Raji (cell line): Measurements from ENCODE around the gene PLD4.

ENCODE experiments used
- POLR2A ChIP-seq: IDR thresholded peaks from 2 replicates; pipeline ENCODE4 v1.6.1; 2011; ENCODE audit warnings: low read depth, low read length, control low read depth; ENCODE audit not compliant: insufficient read depth

PLD4 gene

GRCh38 chr14:104917116-104917515 lies 7.6 kb upstream of the PLD4 start:
- no peak for TF ChIP-seq POLR2A

- no peak for TF ChIP-seq POLR2A
These were observed 6.7 kb upstream of the PLD4 start for GRCh38 chr14:104917993-104918392.

GRCh38 chr14:104919993-104920315 lies 4.7 kb upstream of the PLD4 start:
- no peak for TF ChIP-seq POLR2A

GRCh38 chr14:104923640-104924420 lies 849 bp upstream of the PLD4 start:
- TF ChIP-seq POLR2A, result no peak

- no peak for TF ChIP-seq POLR2A
These were observed 655 bp downstream of the PLD4 start for GRCh38 chr14:104925214-104925854.

- no peak for TF ChIP-seq POLR2A
These were observed 1.4 kb downstream of the PLD4 start for GRCh38 chr14:104925855-104926609.

- peak; percentile 29; the same call in 1 of the 2 replicates for TF ChIP-seq POLR2A
These were observed 2.1 kb downstream of the PLD4 start for GRCh38 chr14:104926619-104927431.

- TF ChIP-seq POLR2A, result no peak
These were observed 2.7 kb downstream of the PLD4 start for GRCh38 chr14:104927432-104927816.

- no peak for TF ChIP-seq POLR2A
These were observed 3.2 kb downstream of the PLD4 start for GRCh38 chr14:104927901-104928300.

- no peak for TF ChIP-seq POLR2A
These were observed 3.9 kb downstream of the PLD4 start for GRCh38 chr14:104928391-104929133.

GRCh38 chr14:104929268-104930230 lies 4.9 kb downstream of the PLD4 start:
- TF ChIP-seq POLR2A, result no peak

- no peak for TF ChIP-seq POLR2A
These were observed 6.0 kb downstream of the PLD4 start for GRCh38 chr14:104930526-104931303.
